HepG2 (cell line): ENCODE measurements around the gene TBC1D14. TPM values are rescaled to one million over a fixed set of nuclear protein-coding genes. Genes with fewer than 3 reads are reported as not detected.

Experiments
- CTCF ChIP-seq: sonication (generic); formaldehyde crosslinking; IDR thresholded peaks from 2 replicates; pipeline ENCODE4 v1.5.0; 2020; ENCODE audit warnings: mild to moderate bottlenecking, missing genetic modification reagents, moderate library complexity
- GFI1 ChIP-seq: sonication (generic); formaldehyde crosslinking; IDR thresholded peaks from 2 replicates; pipeline ENCODE4 v1.5.0; 2020; ENCODE audit warnings: missing genetic modification reagents, mild to moderate bottlenecking, borderline replicate concordance
- POLR2AphosphoS2 ChIP-seq: IDR thresholded peaks from 2 replicates; pipeline ENCODE4 v1.6.1; 2011; ENCODE audit warnings: low read depth, low read length, improper control_type of control experiment
- SAP130 ChIP-seq: IDR thresholded peaks from 2 replicates; pipeline ENCODE4 v1.6.1; 2016; ENCODE audit warnings: low read depth
- ZNF235 ChIP-seq: sonication (generic); formaldehyde crosslinking; IDR thresholded peaks from 2 replicates; pipeline ENCODE4 v1.8.1; 2023; ENCODE audit warnings: mild to moderate bottlenecking, missing genetic modification reagents, borderline replicate concordance
- ZNF589 ChIP-seq: sonication (generic); formaldehyde crosslinking; conservative IDR thresholded peaks from 2 replicates; pipeline ENCODE4 v1.8.0; 2022; ENCODE audit warnings: mild to moderate bottlenecking, moderate library complexity, missing genetic modification reagents
- polyA plus RNA-seq, 8 experiments: library from polyadenylated mRNA; depleted of rRNA in 3 of 8; stranded (reverse) in 7 of 8; unstranded in 1 of 8; fragments of >200 nt; fragmentation: Illumina TruSeq in 4 of 8; extraction: Trizol in 4 of 8; gene quantifications; 2 replicates each; pipeline versions ENCODE4 v1.2.1 to v1.2.3, GENCODE V29; 2011 to 2016; ENCODE audit warnings: low read depth in 4 of 8, missing spikeins in 1 of 8, mixed read lengths in 1 of 8; ENCODE audit not compliant: insufficient read depth in 1 of 8
- total RNA-seq, 5 experiments: library from RNA; depleted of rRNA; stranded (reverse); fragments of >200 nt; fragmentation: Illumina TruSeq; extraction: Trizol; gene quantifications; 2 replicates each; pipeline ENCODE4 v1.2.3, GENCODE V29; 2016; ENCODE audit warnings: low read depth in 1 of 5
- TF ChIP-seq, protein P1 (sequence below): sonication (generic); formaldehyde crosslinking; IDR thresholded peaks from 2 replicates; pipeline ENCODE4 v1.5.1; 2020; ENCODE audit warnings: mild to moderate bottlenecking, missing genetic modification reagents, borderline replicate concordance

Gene TBC1D14
- total and polyA plus RNA-seq, 2 of the 13 experiments (the other 11 are each of a cell fraction or from before 2014, with no cell fraction given): 29.5 to 46.5 TPM

DNA sequence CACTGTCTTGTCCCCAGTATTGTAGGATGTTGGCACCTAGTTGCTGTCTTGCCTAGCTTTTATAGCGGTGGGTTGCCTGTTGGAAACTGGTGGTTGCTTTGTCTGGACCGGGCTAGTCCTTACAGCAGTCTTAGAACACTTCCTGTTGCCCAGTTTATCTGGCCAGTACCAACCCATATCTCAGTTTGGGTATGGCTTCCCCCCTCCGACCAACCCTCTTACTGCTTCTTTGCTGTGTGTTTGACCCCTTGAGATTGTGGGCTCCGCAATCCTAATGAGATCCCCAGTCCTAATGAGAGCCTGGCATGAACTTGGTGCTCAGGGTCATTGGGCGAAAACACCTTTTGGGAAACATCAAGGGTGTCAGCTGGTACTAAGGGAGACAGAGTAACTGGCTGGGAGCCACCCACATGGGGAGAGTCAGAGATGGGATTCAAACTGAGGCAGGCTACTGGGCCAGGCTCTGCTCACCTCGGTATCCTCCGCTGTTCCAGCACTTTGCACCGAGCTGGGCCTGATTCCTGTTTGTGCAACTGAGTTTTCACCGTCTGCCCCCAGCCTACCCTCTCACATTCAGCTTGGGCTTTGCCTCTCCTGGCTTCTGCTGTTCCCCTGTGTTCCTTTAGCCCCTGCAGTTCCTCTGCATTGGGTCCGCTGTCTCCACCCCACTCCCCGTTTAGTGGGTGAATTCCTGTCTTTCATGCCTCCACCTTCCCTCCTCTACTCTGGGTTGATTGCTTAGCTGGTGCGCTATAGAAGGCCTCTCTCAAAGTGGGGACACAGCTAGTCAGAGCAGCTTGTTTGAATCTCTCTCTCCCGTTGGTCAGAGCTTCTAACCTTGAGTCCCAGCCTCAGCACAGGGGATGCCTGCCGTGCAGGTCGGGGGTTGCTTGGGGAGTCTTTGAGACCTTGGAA lies 1.6 kb downstream of the TBC1D14 start (continued):
- TF ChIP-seq, protein P1, sequence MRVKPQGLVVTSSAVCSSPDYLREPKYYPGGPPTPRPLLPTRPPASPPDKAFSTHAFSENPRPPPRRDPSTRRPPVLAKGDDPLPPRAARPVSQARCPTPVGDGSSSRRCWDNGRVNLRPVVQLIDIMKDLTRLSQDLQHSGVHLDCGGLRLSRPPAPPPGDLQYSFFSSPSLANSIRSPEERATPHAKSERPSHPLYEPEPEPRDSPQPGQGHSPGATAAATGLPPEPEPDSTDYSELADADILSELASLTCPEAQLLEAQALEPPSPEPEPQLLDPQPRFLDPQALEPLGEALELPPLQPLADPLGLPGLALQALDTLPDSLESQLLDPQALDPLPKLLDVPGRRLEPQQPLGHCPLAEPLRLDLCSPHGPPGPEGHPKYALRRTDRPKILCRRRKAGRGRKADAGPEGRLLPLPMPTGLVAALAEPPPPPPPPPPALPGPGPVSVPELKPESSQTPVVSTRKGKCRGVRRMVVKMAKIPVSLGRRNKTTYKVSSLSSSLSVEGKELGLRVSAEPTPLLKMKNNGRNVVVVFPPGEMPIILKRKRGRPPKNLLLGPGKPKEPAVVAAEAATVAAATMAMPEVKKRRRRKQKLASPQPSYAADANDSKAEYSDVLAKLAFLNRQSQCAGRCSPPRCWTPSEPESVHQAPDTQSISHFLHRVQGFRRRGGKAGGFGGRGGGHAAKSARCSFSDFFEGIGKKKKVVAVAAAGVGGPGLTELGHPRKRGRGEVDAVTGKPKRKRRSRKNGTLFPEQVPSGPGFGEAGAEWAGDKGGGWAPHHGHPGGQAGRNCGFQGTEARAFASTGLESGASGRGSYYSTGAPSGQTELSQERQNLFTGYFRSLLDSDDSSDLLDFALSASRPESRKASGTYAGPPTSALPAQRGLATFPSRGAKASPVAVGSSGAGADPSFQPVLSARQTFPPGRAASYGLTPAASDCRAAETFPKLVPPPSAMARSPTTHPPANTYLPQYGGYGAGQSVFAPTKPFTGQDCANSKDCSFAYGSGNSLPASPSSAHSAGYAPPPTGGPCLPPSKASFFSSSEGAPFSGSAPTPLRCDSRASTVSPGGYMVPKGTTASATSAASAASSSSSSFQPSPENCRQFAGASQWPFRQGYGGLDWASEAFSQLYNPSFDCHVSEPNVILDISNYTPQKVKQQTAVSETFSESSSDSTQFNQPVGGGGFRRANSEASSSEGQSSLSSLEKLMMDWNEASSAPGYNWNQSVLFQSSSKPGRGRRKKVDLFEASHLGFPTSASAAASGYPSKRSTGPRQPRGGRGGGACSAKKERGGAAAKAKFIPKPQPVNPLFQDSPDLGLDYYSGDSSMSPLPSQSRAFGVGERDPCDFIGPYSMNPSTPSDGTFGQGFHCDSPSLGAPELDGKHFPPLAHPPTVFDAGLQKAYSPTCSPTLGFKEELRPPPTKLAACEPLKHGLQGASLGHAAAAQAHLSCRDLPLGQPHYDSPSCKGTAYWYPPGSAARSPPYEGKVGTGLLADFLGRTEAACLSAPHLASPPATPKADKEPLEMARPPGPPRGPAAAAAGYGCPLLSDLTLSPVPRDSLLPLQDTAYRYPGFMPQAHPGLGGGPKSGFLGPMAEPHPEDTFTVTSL: no peak
- TF ChIP-seq POLR2AphosphoS2 (no peak), SAP130 (CRISPR knock-in tag) (0 out of 2 replicates have a peak, but pooled peaks have one; percentile 9), GFI1 (CRISPR knock-in tag) (no peak), ZNF235 (CRISPR knock-in tag) (no peak), ZNF589 (no peak), CTCF (CRISPR knock-in tag) (0 out of 2 replicates have a peak, but pooled peaks have one; percentile 13)
